Prostate gland (tissue), 2 donors: Measurements from ENCODE around the gene ZNF579. TPM values are rescaled to one million over a fixed set of nuclear protein-coding genes. Genes with fewer than 3 reads are reported as not detected.

Experiments
- DNase-seq: peaks from one replicate; pipeline ENCODE4 v3.0.0-alpha.2; 2019; ENCODE audit warnings: low spot score
- H3K27ac ChIP-seq, 2 donors: fragments of 200-600 bp; sonication (generic); 2 replicates each; pipeline ENCODE4 v1.5.1; 2017 to 2019
- H3K27me3 ChIP-seq: fragments of 200-600 bp; sonication (generic); replicated peaks from 2 replicates; pipeline ENCODE4 v1.5.1; 2019; ENCODE audit not compliant: insufficient read depth
- H3K36me3 ChIP-seq, 2 donors: fragments of 200-600 bp; sonication (generic); 1 replicate in 1 of 2; 2 replicates in 1 of 2; pipeline versions ENCODE4 v1.5.1 to v1.8.1; 2017 to 2019
- H3K4me1 ChIP-seq: fragments of 200-600 bp; sonication (generic); replicated peaks from 2 replicates; pipeline ENCODE4 v1.5.1; 2019
- H3K4me3 ChIP-seq, 2 donors: fragments of 200-600 bp; sonication (generic); 2 replicates each; pipeline ENCODE4 v1.5.1; 2017 to 2019
- H3K9me3 ChIP-seq: fragments of 200-600 bp; sonication (generic); 2 replicates; pipeline ENCODE4 v1.5.1; 2017
- CTCF ChIP-seq, 4 experiments: fragments of 200-600 bp in 2 of 4; fragments of 450-650 bp in 2 of 4; sonication (generic) in 2 of 4; IDR thresholded peaks; 1 replicate in 3 of 4; 2 replicates in 1 of 4; pipeline ENCODE4 v1.5.1; 2016 to 2019; ENCODE audit warnings: antibody characterized with exemption in 4 of 4, mild to moderate bottlenecking in 2 of 4, moderate library complexity in 2 of 4
- POLR2A ChIP-seq: fragments of 450-650 bp; IDR thresholded peaks from one replicate; pipeline ENCODE4 v1.6.1; 2016; ENCODE audit warnings: antibody characterized with exemption, mild to moderate bottlenecking
- POLR2AphosphoS5 ChIP-seq: sonication (generic); formaldehyde crosslinking; IDR thresholded peaks from one replicate; pipeline ENCODE4 v1.6.1; 2017; ENCODE audit warnings: antibody characterized with exemption
- WGBS: methylation state at CpG from one replicate; pipeline ENCODE4 v1.1.5; 2018; 5-methylcytosine and 5-hydroxymethylcytosine counted together
- intact Hi-C: fragments of 100-400 bp; cut with DNase I; formaldehyde crosslinking; loops from one replicate; pipeline ENCODE4 v1.14.2; 2022
- total RNA-seq, 2 donors: library from RNA; depleted of rRNA; stranded (reverse); fragments of >200 nt; gene quantifications; one replicate each; pipeline ENCODE4 v1.1.0, GENCODE V29; 2016

ZNF579 gene
- total RNA-seq, 2 donors from 2014 or later, result 8.7 to 10.8 TPM

- H3K4me3 ChIP-seq, result no peak overlapping the region
- no peak overlapping the region for H3K27ac ChIP-seq
- intact Hi-C loops, result no loop called here
- H3K36me3 ChIP-seq, result peaks cover 6 to 12% of the 10 kb centered on the region in 2 donors
- WGBS, result 88% methylated on average over 12 of the region's 12 CpGs
- H3K27me3 ChIP-seq, result no peaks in the 10 kb centered on the region
- no peak for DNase-seq
- H3K4me1 ChIP-seq, result no peaks in the 10 kb centered on the region
- TF ChIP-seq CTCF (IDR thresholded peaks at IDR 0.05) (no peak), POLR2AphosphoS5 (no peak), POLR2A (no peak)
- no peaks in the 10 kb centered on the region for H3K9me3 ChIP-seq
These were observed 40.0 kb upstream of the ZNF579 start for GRCh38 chr19:55620410-55621204.

- WGBS, result 72% methylated on average over 3 of the region's 3 CpGs
- Histone ChIP-seq H3K9me3 (no peaks in the 10 kb centered on the region), H3K4me1 (no peaks in the 10 kb centered on the region), H3K27ac (no peak overlapping the region), H3K4me3 (no peak overlapping the region), H3K27me3 (no peaks in the 10 kb centered on the region), H3K36me3 (peaks cover 6 to 19% of the 10 kb centered on the region in 2 donors)
- no peak for DNase-seq
- TF ChIP-seq POLR2A, result no peak
- TF ChIP-seq POLR2AphosphoS5, result no peak
- TF ChIP-seq CTCF (IDR thresholded peaks at IDR 0.05), result no peak
- intact Hi-C loops, result no loop called here
These were observed 38.6 kb upstream of the ZNF579 start for GRCh38 chr19:55619286-55619685.

GRCh38 chr19:55618426-55618825 lies 37.8 kb upstream of the ZNF579 start:
- no peak overlapping the region for H3K4me3 ChIP-seq
- peaks cover 6 to 19% of the 10 kb centered on the region in 2 donors for H3K36me3 ChIP-seq
- 85% methylated on average over 7 of the region's 7 CpGs for WGBS
- H3K27me3 ChIP-seq, result no peaks in the 10 kb centered on the region
- no peak overlapping the region for H3K27ac ChIP-seq
- no peaks in the 10 kb centered on the region for H3K4me1 ChIP-seq
- no peak for DNase-seq
- TF ChIP-seq CTCF (IDR thresholded peaks at IDR 0.05), result no peak
- no peaks in the 10 kb centered on the region for H3K9me3 ChIP-seq
- intact Hi-C loops, result no loop called here

- no peak for DNase-seq
- intact Hi-C loops, result no loop called here
- Histone ChIP-seq H3K36me3 (peaks cover 6 to 19% of the 10 kb centered on the region in 2 donors), H3K4me1 (no peaks in the 10 kb centered on the region), H3K9me3 (no peaks in the 10 kb centered on the region), H3K27ac (no peak overlapping the region), H3K27me3 (no peaks in the 10 kb centered on the region), H3K4me3 (no peak overlapping the region)
- WGBS, result 61% methylated on average over 8 of the region's 8 CpGs
- TF ChIP-seq CTCF (IDR thresholded peaks at IDR 0.05) (no peak), POLR2A (no peak), POLR2AphosphoS5 (no peak)
These were observed 36.8 kb upstream of the ZNF579 start for GRCh38 chr19:55617426-55617825.

GRCh38 chr19:55616395-55616875 lies 35.8 kb upstream of the ZNF579 start:
- peaks cover 6 to 19% of the 10 kb centered on the region in 2 donors for H3K36me3 ChIP-seq
- 96% methylated on average over 38 of the region's 38 CpGs for WGBS
- H3K27ac ChIP-seq, result no peak overlapping the region
- TF ChIP-seq POLR2A (no peak), POLR2AphosphoS5 (no peak), CTCF (IDR thresholded peaks at IDR 0.05) (no peak)
- no peak for DNase-seq
- no peaks in the 10 kb centered on the region for H3K27me3 ChIP-seq
- intact Hi-C loops, result no loop called here
- no peaks in the 10 kb centered on the region for H3K4me1 ChIP-seq
- H3K9me3 ChIP-seq, result no peaks in the 10 kb centered on the region
- no peak overlapping the region for H3K4me3 ChIP-seq
